Prostate gland (tissue), 2 donors: ENCODE data around the gene C12orf60. TPM values are rescaled to one million over a fixed set of nuclear protein-coding genes. Genes with fewer than 3 reads are reported as not detected.

ENCODE experiments used
- DNase-seq: peaks from one replicate; pipeline ENCODE4 v3.0.0-alpha.2; 2019; ENCODE audit warnings: low spot score
- H3K27ac ChIP-seq, 2 donors: fragments of 200-600 bp; sonication (generic); 2 replicates each; pipeline ENCODE4 v1.5.1; 2017 to 2019
- H3K27me3 ChIP-seq: fragments of 200-600 bp; sonication (generic); replicated peaks from 2 replicates; pipeline ENCODE4 v1.5.1; 2019; ENCODE audit not compliant: insufficient read depth
- H3K36me3 ChIP-seq, 2 donors: fragments of 200-600 bp; sonication (generic); 1 replicate in 1 of 2; 2 replicates in 1 of 2; pipeline versions ENCODE4 v1.5.1 to v1.8.1; 2017 to 2019
- H3K4me1 ChIP-seq: fragments of 200-600 bp; sonication (generic); replicated peaks from 2 replicates; pipeline ENCODE4 v1.5.1; 2019
- H3K4me3 ChIP-seq, 2 donors: fragments of 200-600 bp; sonication (generic); 2 replicates each; pipeline ENCODE4 v1.5.1; 2017 to 2019
- H3K9me3 ChIP-seq: fragments of 200-600 bp; sonication (generic); 2 replicates; pipeline ENCODE4 v1.5.1; 2017
- POLR2A ChIP-seq: fragments of 450-650 bp; IDR thresholded peaks from one replicate; pipeline ENCODE4 v1.6.1; 2016; ENCODE audit warnings: antibody characterized with exemption, mild to moderate bottlenecking
- POLR2AphosphoS5 ChIP-seq: sonication (generic); formaldehyde crosslinking; IDR thresholded peaks from one replicate; pipeline ENCODE4 v1.6.1; 2017; ENCODE audit warnings: antibody characterized with exemption
- WGBS: methylation state at CpG from one replicate; pipeline ENCODE4 v1.1.5; 2018; 5-methylcytosine and 5-hydroxymethylcytosine counted together
- intact Hi-C: fragments of 100-400 bp; cut with DNase I; formaldehyde crosslinking; loops from one replicate; pipeline ENCODE4 v1.14.2; 2022
- total RNA-seq, 2 donors: library from RNA; depleted of rRNA; stranded (reverse); fragments of >200 nt; gene quantifications; one replicate each; pipeline ENCODE4 v1.1.0, GENCODE V29; 2016
- TF ChIP-seq, protein P1 (sequence below), 4 experiments: fragments of 200-600 bp in 2 of 4; fragments of 450-650 bp in 2 of 4; sonication (generic) in 2 of 4; IDR thresholded peaks; 1 replicate in 3 of 4; 2 replicates in 1 of 4; pipeline ENCODE4 v1.5.1; 2016 to 2019; ENCODE audit warnings: antibody characterized with exemption in 4 of 4, mild to moderate bottlenecking in 2 of 4, moderate library complexity in 2 of 4

Gene C12orf60
- total RNA-seq, 2 donors from 2014 or later: 2.0 to 2.6 TPM

DNA sequence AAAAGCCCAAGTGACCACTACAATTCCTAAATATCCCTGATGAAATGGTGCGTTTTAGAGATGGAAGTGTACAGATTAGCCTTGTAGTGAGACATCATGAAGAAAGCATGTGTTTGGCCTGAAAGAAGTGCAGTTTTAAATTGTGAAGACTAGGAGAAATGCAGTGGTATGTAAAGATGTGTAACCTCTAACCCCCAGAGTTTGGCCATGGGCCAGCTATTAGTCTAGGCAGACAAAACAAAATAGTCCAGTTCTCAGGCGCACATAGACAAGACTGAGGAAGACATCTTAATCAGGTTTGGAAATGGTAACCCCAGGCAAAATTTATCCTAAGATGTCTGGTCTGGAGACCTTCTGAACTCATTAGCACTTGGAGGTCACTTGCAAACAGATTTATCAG is 23.6 kb upstream of the C12orf60 start:
- H3K27ac ChIP-seq: no peak overlapping the region
- no peak for DNase-seq
- no peaks in the 10 kb centered on the region for H3K9me3 ChIP-seq
- TF ChIP-seq, protein P1, sequence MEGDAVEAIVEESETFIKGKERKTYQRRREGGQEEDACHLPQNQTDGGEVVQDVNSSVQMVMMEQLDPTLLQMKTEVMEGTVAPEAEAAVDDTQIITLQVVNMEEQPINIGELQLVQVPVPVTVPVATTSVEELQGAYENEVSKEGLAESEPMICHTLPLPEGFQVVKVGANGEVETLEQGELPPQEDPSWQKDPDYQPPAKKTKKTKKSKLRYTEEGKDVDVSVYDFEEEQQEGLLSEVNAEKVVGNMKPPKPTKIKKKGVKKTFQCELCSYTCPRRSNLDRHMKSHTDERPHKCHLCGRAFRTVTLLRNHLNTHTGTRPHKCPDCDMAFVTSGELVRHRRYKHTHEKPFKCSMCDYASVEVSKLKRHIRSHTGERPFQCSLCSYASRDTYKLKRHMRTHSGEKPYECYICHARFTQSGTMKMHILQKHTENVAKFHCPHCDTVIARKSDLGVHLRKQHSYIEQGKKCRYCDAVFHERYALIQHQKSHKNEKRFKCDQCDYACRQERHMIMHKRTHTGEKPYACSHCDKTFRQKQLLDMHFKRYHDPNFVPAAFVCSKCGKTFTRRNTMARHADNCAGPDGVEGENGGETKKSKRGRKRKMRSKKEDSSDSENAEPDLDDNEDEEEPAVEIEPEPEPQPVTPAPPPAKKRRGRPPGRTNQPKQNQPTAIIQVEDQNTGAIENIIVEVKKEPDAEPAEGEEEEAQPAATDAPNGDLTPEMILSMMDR (IDR thresholded peaks at IDR 0.05): no peak
- TF ChIP-seq POLR2A: no peak
- no peak for TF ChIP-seq POLR2AphosphoS5
- no peak overlapping the region for H3K4me3 ChIP-seq
- WGBS: 100% methylated on average over 2 of the region's 2 CpGs
- no peaks in the 10 kb centered on the region for H3K4me1 ChIP-seq
- no peaks in the 10 kb centered on the region for H3K36me3 ChIP-seq
- no peaks in the 10 kb centered on the region for H3K27me3 ChIP-seq
- intact Hi-C loops: loop anchor here (10.0 kb wide), 1 partner anchor 1005 kb away; the partner anchor contains the start of gene EPS8

DNA sequence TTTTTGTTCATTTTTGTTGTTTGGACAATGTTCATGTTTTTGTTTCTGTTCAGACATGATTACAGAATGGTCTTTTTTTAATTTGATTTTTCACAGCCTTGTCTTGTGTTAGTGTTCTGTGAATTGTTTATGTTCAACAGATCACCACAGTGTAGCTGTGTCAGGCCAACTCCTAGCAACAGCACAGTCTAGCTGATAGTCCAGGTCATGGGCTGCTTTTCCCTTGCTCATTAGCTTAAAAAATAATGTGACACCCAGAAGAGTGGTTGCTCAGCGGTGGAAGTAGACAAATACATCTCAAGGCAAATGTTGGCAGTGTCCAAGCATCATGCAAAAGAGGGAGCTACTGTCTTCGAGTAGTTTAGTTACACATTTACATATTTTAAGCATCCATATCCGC is 22.6 kb upstream of the C12orf60 start:
- intact Hi-C loops: no loop called here
- TF ChIP-seq, protein P1 (IDR thresholded peaks at IDR 0.05): no peak
- TF ChIP-seq POLR2A: no peak
- no peak for TF ChIP-seq POLR2AphosphoS5
- H3K4me3 ChIP-seq: no peak overlapping the region
- H3K27me3 ChIP-seq: no peaks in the 10 kb centered on the region
- H3K27ac ChIP-seq: no peak overlapping the region
- no peaks in the 10 kb centered on the region for H3K36me3 ChIP-seq
- DNase-seq: no peak
- 88% methylated on average over 3 of the region's 3 CpGs for WGBS
- no peaks in the 10 kb centered on the region for H3K4me1 ChIP-seq
- H3K9me3 ChIP-seq: no peaks in the 10 kb centered on the region

DNA sequence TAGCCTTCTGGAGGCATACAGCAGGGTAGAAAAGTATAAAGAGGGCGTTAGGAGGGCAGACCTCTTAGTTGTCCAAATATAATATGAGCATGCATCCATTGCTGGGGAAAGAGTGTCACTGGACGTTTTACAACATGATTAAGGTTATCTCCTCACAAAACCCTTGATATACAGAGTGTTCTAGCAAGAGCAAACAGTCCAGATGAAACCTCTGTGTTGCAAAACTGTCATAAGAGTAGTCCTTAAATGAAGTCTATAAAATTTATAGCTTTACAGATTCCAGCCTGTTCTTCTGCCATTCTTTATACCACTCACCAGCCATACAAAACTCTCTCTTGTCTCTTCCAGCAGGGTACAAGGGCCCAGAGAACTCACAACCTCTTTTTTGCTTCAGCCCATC is 21.9 kb upstream of the C12orf60 start:
- Histone ChIP-seq H3K4me3 (no peak overlapping the region), H3K27me3 (no peaks in the 10 kb centered on the region), H3K36me3 (no peaks in the 10 kb centered on the region), H3K4me1 (no peaks in the 10 kb centered on the region), H3K9me3 (no peaks in the 10 kb centered on the region), H3K27ac (no peak overlapping the region)
- DNase-seq: no peak
- intact Hi-C loops: no loop called here
- 32% methylated on average over 2 of the region's 2 CpGs for WGBS
- TF ChIP-seq POLR2AphosphoS5: peak; percentile 37
- TF ChIP-seq, protein P1 (IDR thresholded peaks at IDR 0.05): no peak
- TF ChIP-seq POLR2A: no peak

DNA sequence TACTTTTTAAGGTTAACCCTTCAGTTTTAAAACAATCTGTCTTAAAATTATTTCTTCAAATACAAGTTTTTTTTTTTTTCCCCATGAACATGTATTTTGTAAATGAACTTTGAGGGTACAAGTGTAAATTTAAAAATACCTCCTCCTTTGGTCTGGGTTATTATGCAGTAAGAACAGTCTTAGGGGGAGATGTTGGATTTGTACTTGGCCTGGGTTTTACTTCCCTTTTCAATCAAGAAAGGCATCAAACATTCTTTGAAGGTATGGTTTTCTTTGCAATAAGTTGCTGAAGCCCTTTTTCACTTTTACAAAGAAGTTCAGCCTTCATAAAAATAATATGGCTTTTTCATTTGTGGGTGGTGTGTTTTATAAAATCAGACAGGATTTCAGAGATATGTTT is 20.7 kb upstream of the C12orf60 start:
- H3K27ac ChIP-seq: no peak overlapping the region
- intact Hi-C loops: no loop called here
- TF ChIP-seq POLR2AphosphoS5 (no peak), POLR2A (no peak)
- TF ChIP-seq, protein P1 (IDR thresholded peaks at IDR 0.05): no peak

DNA sequence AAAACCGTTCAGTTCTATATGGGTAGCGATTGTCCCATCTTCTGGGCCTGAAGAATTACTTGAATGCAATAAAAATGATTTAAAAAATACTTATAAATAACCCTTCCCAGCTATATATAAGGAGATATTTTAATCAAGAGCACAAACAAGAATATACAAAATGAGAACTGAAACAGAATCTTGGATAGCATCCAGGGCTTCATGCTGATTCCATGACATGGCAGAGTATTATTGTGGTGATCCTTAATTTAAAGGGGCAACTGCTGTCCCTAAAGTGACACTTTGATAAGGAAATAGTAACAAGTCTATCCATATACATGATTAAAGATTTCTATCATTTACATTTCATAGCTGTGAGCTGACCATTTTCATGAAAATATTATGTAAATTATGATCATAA is 19.0 kb upstream of the C12orf60 start:
- no peaks in the 10 kb centered on the region for H3K9me3 ChIP-seq
- no peak overlapping the region for H3K27ac ChIP-seq
- no peak for DNase-seq
- no peaks in the 10 kb centered on the region for H3K27me3 ChIP-seq
- peaks cover 0 to 7% of the 10 kb centered on the region in 2 donors for H3K36me3 ChIP-seq
- H3K4me1 ChIP-seq: no peaks in the 10 kb centered on the region
- intact Hi-C loops: no loop called here
- TF ChIP-seq, protein P1 (IDR thresholded peaks at IDR 0.05): no peak
- TF ChIP-seq POLR2A: no peak
- no peak for TF ChIP-seq POLR2AphosphoS5
- no peak overlapping the region for H3K4me3 ChIP-seq
- WGBS: 95% methylated on average over 2 of the region's 2 CpGs

More for the DNA sequence above, 20.7 kb upstream of the C12orf60 start:
- Histone ChIP-seq H3K9me3 (no peaks in the 10 kb centered on the region), H3K4me1 (no peaks in the 10 kb centered on the region), H3K36me3 (no peaks in the 10 kb centered on the region), H3K4me3 (no peak overlapping the region), H3K27me3 (no peaks in the 10 kb centered on the region)
- no peak for DNase-seq
